Measurements from ENCODE around the gene DLEC1.

- TF ChIP-seq CTCF (IDR thresholded peaks at IDR 0.05; ENCODE audit: low read depth, low read length) (no peak), EZH2phosphoT487 (IDR thresholded peaks at IDR 0.05; ENCODE audit: low read depth) (no peak)
Measured at GRCh38 chr3:38108649-38109579, 69.9 kb downstream of the DLEC1 start.
